Upper lobe of left lung (tissue), 6 donors: Measurements from ENCODE around the gene MALRD1. TPM values are rescaled to one million over a fixed set of nuclear protein-coding genes. Genes with fewer than 3 reads are reported as not detected.
A peak's percentile ranks its signal among the peaks of the same experiment; 100 is the strongest.
"Not testable (repeated sequence)": the region's sequence is repeated elsewhere in the genome, so short reads cannot be mapped to it uniquely, and the experiment has no call there.

ENCODE experiments used
- ATAC-seq, 2 donors: fragments of 200-7000 bp; cut with Tn5 transposase; one replicate each; pipeline ENCODE4 v1.9.1; 2022; ENCODE audit warnings: mild to moderate bottlenecking in 2 of 2, moderate library complexity in 2 of 2; ENCODE audit not compliant: low FRiP score in 2 of 2
- DNase-seq, 2 donors: peaks; one replicate each; pipeline ENCODE4 v3.0.0-alpha.2; 2019 to 2020
- H3K27ac ChIP-seq, 4 donors: fragments of 200-600 bp; sonication (generic); one replicate each; pipeline ENCODE4 v1.5.1; 2016 to 2019
- H3K27me3 ChIP-seq, 4 donors: fragments of 200-600 bp; sonication (generic); one replicate each; pipeline ENCODE4 v1.5.1; 2017 to 2019
- H3K36me3 ChIP-seq, 4 donors: fragments of 200-600 bp; sonication (generic); one replicate each; pipeline ENCODE4 v1.5.1; 2016 to 2019
- H3K4me1 ChIP-seq, 4 donors: fragments of 200-600 bp; sonication (generic); one replicate each; pipeline ENCODE4 v1.5.1; 2018 to 2019
- H3K4me3 ChIP-seq, 4 donors: fragments of 200-600 bp; sonication (generic); one replicate each; pipeline ENCODE4 v1.5.1; 2017 to 2019; ENCODE audit warnings: mild to moderate bottlenecking in 2 of 4, moderate library complexity in 1 of 4
- H3K9me3 ChIP-seq, 4 donors: fragments of 200-600 bp; sonication (generic); one replicate each; pipeline ENCODE4 v1.5.1; 2018 to 2019
- EP300 ChIP-seq, 4 donors: sonication (generic); formaldehyde crosslinking; IDR thresholded peaks; one replicate each; pipeline ENCODE4 v1.5.1; 2017; ENCODE audit warnings: antibody characterized with exemption in 4 of 4, control low read depth in 2 of 4
- POLR2A ChIP-seq, 4 donors: fragments of 450-650 bp; IDR thresholded peaks; one replicate each; pipeline ENCODE4 v1.5.1; 2016 to 2017; ENCODE audit warnings: antibody characterized with exemption in 4 of 4, mild to moderate bottlenecking in 2 of 4
- POLR2AphosphoS5 ChIP-seq, 2 donors: sonication (generic); formaldehyde crosslinking; IDR thresholded peaks; one replicate each; pipeline ENCODE4 v1.5.1; 2017; ENCODE audit warnings: antibody characterized with exemption in 2 of 2
- WGBS, 2 donors: methylation state at CpG; one replicate each; pipeline ENCODE4 v1.1.5; 2017 to 2018; 5-methylcytosine and 5-hydroxymethylcytosine counted together
- total RNA-seq, 6 donors: library from RNA; depleted of rRNA in 4 of 6; stranded (reverse); fragments of >200 nt in 4 of 6; gene quantifications; one replicate each; pipeline versions ENCODE4 v1.1.0 to v1.2.1, GENCODE V29; 2016 to 2021
- TF ChIP-seq, protein P1 (sequence below), 6 experiments: fragments of 450-650 bp in 4 of 6; fragments of 200-600 bp in 2 of 6; sonication (generic) in 2 of 6; IDR thresholded peaks; one replicate each; pipeline ENCODE4 v1.5.1; 2016 to 2019; ENCODE audit warnings: antibody characterized with exemption in 6 of 6
- donor health status: DM: no; HTN: no; CAD: no; lungs with moderate emphysema.
- donor health status: DM: no; HTN: yes; CAD: no; lungs with severe emphysema.

Gene MALRD1
- total RNA-seq, 6 donors from 2014 or later = 2.7 to 21.0 (median 7.5) TPM

- no peaks in the 10 kb centered on the region for H3K36me3 ChIP-seq
- no peaks in the 10 kb centered on the region for H3K27me3 ChIP-seq
- peaks cover 0 to 3% (median 0%) of the 10 kb centered on the region in 4 donors for H3K4me1 ChIP-seq
- peak in 1 of 2 donors; percentile 42 for ATAC-seq
- 60 to 75% methylated on average over 1 of the region's 1 CpG for WGBS, 2 donors
- no peak overlapping the region for H3K27ac ChIP-seq
- no peak overlapping the region for H3K4me3 ChIP-seq
- DNase-seq = no peak
- no peak for TF ChIP-seq EP300 (IDR thresholded peaks at IDR 0.05)
- H3K9me3 ChIP-seq = no peaks in the 10 kb centered on the region
Measured at GRCh38 chr10:19498393-19499290, 450.0 kb downstream of the MALRD1 start.

- Histone ChIP-seq H3K9me3 (no peaks in the 10 kb centered on the region), H3K4me3 (no peak overlapping the region), H3K4me1 (peaks cover 0 to 3% (median 0%) of the 10 kb centered on the region in 4 donors), H3K27ac (no peak overlapping the region), H3K36me3 (no peaks in the 10 kb centered on the region), H3K27me3 (no peaks in the 10 kb centered on the region)
- TF ChIP-seq, protein P1, sequence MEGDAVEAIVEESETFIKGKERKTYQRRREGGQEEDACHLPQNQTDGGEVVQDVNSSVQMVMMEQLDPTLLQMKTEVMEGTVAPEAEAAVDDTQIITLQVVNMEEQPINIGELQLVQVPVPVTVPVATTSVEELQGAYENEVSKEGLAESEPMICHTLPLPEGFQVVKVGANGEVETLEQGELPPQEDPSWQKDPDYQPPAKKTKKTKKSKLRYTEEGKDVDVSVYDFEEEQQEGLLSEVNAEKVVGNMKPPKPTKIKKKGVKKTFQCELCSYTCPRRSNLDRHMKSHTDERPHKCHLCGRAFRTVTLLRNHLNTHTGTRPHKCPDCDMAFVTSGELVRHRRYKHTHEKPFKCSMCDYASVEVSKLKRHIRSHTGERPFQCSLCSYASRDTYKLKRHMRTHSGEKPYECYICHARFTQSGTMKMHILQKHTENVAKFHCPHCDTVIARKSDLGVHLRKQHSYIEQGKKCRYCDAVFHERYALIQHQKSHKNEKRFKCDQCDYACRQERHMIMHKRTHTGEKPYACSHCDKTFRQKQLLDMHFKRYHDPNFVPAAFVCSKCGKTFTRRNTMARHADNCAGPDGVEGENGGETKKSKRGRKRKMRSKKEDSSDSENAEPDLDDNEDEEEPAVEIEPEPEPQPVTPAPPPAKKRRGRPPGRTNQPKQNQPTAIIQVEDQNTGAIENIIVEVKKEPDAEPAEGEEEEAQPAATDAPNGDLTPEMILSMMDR (IDR thresholded peaks at IDR 0.05) = no peak
- no peak for TF ChIP-seq POLR2AphosphoS5 (IDR thresholded peaks at IDR 0.05)
- TF ChIP-seq EP300 (IDR thresholded peaks at IDR 0.05) = no peak
- 56 to 60% methylated on average over 1 of the region's 1 CpG for WGBS, 2 donors
- DNase-seq (no peak), ATAC-seq (no peak)
Measured at GRCh38 chr10:19499291-19499770, 450.7 kb downstream of the MALRD1 start.

GRCh38 chr10:19500959-19501358 lies 452.4 kb downstream of the MALRD1 start:
- Histone ChIP-seq H3K9me3 (no peaks in the 10 kb centered on the region), H3K4me3 (no peak overlapping the region), H3K4me1 (peaks cover 0 to 3% (median 0%) of the 10 kb centered on the region in 4 donors), H3K27me3 (no peaks in the 10 kb centered on the region), H3K36me3 (no peaks in the 10 kb centered on the region), H3K27ac (no peak overlapping the region)
- DNase-seq = no peak
- ATAC-seq = no peak
- TF ChIP-seq POLR2A (IDR thresholded peaks at IDR 0.05) (no peak), POLR2AphosphoS5 (IDR thresholded peaks at IDR 0.05) (no peak), EP300 (IDR thresholded peaks at IDR 0.05) (no peak)
- TF ChIP-seq, protein P1 (IDR thresholded peaks at IDR 0.05) = no peak
- WGBS, 2 donors = 50 to 71% methylated on average over 1 of the region's 1 CpG

DNA sequence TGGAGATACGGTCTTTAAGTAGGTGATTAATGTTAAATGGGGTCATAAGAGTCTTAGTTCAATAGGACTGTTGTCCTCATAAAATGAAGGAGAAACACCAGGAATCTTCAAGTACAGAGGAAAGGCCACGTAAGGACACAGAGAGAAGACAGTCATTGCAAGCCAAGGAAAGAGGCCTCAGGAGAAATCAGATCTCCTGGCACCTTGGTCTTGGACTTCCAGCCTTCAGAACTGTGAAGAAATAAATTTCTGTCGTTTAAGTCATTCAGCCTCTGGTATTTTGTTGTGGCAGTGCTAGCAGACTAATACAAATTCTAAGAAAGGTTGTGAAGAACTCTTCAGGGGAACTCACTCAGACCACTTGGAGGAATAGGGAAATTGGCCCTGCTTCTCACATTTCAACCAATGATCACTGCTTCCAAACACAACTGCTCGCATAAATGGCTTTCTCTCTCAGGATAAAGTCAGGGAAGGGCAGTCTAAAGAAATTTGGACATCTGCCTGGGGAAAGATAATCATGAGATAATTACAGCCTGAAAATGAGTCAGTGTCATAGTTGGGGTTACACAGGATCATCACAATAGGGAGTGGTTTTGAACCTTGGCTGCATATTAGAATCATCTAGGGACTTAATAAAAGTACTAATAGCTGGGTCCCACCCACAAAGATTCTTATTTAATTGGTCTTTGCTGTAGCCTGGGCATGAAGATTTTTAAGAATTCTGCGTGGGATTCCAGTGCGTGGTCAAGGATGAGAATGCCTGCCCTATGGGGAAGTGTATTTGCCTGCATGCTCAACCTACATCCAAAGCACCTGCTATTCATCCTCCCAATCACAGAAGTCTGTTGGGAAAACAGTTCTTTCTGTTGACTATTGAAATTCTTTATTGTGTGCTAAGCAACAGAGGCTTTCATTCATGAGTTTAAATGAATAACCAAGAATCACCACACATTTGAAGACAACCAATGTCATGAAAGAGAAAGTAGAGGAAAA lies 457.0 kb downstream of the MALRD1 start:
- TF ChIP-seq, protein P1 (IDR thresholded peaks at IDR 0.05) = no peak
- TF ChIP-seq POLR2AphosphoS5 (IDR thresholded peaks at IDR 0.05) = no peak
- TF ChIP-seq EP300 (IDR thresholded peaks at IDR 0.05) = no peak
- TF ChIP-seq POLR2A (IDR thresholded peaks at IDR 0.05) = no peak

DNA sequence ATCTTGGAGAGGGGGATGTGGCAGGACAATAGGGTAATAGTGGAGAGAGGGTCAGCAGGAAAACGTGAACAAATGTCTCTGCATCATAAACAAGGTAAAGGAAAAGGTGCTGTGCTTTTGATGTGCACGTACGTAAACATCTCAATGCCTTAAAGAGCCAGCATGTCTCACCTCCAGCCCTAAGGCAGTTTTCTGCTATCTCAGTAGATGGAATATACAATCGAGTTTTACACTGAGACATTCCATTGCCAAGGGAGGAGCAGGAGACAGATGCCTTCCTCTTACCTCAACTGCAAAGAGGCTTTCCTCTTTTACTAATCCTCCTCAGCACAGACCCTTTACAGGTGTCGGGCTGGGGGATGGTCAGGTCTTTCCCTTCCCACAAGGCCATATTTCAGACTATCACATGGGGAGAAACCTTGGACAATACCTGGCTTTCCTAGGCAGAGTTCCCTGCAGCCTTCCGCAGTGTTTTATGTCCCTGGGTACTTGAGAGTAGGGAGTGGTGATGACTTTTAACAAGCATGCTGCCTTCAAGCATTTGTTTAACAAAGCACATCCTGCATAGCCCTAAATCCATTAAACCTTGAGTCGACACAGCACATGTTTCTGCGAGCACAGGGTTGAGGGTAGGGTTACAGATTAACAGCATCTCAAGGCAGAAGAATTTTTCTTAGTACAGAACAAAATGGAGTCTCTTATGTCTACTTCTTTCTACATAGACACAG lies 461.6 kb downstream of the MALRD1 start:
- H3K27me3 ChIP-seq, H3K4me1 ChIP-seq, H3K4me3 ChIP-seq, ATAC-seq, H3K36me3 ChIP-seq, H3K9me3 ChIP-seq, DNase-seq, H3K27ac ChIP-seq: not testable (repeated sequence)
- 57% methylated on average over 7 to 8 of the region's 8 CpGs for WGBS, 2 donors

More for the DNA sequence above, 457.0 kb downstream of the MALRD1 start:
- no peak for DNase-seq
- H3K4me3 ChIP-seq = no peak overlapping the region
- no peaks in the 10 kb centered on the region for H3K4me1 ChIP-seq
- no peaks in the 10 kb centered on the region for H3K36me3 ChIP-seq
- WGBS, 2 donors = 87 to 88% methylated on average over 6 of the region's 6 CpGs
- no peaks in the 10 kb centered on the region for H3K27me3 ChIP-seq
- H3K9me3 ChIP-seq = no peaks in the 10 kb centered on the region
- H3K27ac ChIP-seq = no peak overlapping the region
- peak in 1 of 2 donors; percentile 70 for ATAC-seq
